GM21717 (cell line): ENCODE data around the gene EDA.

Experiments
- ATAC-seq: cut with Tn5 transposase; IDR thresholded peaks from one replicate; pipeline ENCODE4 v1.9.1; 2021; ENCODE audit warnings: mild to moderate bottlenecking, moderate library complexity; ENCODE audit not compliant: unreplicated experiment

Gene EDA

DNA sequence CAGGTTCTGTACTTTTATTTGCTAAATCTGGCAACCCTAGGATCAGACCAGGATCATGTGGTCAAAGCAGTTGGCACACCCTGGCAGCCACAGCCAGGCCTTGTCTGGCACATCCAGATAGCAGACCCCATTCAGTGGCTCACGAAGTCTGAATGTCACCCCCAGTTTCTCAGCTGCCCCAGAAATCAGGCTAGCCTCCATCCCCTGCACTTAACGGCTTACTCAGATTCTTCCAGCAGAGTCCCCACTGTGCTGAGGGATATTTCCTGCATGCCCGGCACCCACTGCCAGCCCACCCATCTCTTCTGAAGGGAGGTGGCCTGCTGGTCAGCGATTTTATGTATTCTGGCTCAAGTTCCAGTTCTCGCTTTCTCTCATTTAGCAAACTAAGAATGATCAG lies 438.5 kb downstream of the EDA start:
- ATAC-seq: no peak

DNA sequence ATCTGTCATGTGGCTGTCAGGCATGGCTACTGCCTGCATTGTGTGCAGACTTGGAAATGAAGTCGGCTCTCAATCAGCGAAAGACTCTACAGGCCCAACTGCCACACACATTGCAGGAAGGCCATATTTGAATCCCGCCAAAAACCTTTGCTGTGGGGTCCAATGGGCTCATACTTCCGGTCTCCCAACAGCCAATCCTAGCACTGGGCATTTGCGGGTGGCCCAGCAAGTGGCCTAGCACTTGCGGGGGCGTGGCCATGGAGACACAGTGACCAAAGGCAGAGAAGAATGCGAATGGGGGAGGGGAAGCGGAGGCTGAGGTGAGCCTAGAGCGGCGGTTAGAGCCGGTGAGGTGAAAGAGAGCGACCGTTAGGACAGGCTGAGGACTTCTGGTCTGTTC lies 446.2 kb downstream of the EDA start, which contains the start of gene OTUD6A:
OTUD6A (plus strand) TSS at position 382 of the 400 bp plus-strand sequence. CDS start 68 bp downstream, outside the sequence.
- ATAC-seq: no peak

DNA sequence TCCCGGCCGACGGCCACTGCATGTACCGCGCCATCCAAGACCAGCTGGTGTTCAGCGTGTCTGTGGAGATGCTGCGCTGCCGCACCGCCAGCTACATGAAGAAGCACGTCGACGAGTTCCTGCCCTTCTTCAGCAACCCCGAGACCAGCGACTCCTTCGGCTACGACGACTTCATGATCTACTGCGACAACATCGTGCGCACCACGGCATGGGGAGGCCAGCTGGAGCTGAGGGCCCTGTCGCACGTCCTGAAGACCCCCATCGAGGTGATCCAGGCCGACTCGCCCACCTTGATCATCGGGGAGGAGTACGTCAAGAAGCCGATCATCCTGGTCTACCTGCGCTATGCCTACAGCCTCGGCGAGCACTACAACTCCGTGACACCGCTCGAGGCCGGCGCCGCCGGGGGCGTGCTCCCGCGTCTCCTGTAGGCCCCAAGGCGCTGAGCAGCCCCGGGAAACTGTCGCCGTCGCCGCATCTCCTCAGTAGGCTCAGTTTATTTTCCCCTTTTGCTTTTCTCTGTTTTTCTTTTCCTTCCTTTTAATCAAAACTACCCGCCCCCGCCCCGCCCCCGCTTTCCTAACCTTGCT lies 447.1 kb downstream of the EDA start:
- no peak for ATAC-seq

DNA sequence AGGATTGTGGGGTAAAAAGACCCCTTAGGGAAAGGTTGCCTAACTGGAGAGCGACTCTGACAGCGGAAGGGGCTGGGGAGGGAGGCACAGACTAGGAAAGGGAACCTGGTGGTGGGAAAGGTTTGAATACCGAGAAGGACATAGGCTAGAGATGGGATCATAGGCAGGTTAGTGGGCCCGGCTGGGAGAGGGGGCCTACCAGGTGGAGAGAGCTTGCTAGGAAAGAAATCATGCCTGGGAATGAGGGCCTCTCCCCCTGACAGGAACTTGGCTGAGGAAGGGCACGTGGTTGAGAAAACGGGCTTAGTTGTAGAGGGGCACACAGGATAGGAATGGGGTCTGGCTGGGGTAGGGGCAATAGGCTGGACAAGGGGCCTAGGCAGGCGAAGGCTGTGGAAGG lies 450.7 kb downstream of the EDA start:
- ATAC-seq: no peak

DNA sequence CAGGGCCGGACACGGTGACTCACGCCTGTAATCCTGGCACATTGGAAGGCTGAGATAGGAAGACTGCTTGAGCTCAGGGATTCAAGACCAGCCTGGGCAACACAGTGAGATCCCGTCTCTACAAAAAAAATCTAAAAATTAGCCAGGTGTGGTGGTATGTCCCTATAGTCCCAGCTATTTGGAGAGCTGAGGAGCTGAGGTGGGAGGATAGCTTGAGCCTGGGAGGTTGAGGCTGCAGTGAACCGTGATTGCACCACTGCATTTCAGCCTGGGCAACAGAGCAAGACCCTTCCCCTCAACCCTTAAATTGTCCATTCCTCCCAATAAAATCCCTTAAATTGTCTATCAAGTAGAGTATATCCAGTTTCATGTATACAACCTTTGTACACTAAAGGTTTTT lies 463.4 kb downstream of the EDA start:
- no peak for ATAC-seq

DNA sequence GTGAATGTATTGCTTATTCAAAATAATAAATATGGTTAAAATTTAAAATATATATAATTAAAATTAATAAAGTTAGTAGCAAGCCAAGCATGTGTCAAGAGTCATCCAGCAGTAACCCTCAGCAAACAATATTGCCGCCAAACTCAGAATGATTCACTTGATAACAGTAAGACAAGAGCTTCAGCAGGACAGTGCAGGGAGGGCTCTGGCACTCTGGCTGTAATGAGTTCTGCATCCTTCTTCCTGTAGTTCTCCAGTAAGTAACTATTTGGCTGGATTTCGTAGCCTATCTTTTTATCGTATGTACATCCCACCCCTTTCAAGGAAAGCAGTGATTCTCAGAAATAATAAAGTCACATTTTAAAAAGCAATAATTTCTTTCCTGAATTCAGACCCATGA lies 464.0 kb downstream of the EDA start:
- no peak for ATAC-seq

DNA sequence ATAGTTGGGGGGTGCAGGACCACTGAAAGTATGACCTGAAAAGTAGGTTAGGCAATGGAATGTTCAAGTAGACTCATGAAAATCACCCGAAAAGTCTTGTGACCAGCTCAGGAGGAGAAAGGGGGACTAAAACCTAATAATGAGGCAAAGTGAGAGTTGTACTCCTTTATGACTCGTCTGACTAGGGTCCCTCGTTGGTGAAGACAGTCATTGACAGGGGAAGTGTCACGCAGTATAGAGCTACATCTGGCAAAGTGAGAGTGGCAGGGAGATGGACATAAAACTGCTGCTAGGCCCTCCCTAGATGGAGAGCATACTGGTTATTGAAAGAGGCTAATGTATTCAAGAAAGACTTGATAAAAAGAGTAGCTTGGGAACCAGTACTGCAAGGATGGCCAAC lies 466.8 kb downstream of the EDA start:
- ATAC-seq: no peak

DNA sequence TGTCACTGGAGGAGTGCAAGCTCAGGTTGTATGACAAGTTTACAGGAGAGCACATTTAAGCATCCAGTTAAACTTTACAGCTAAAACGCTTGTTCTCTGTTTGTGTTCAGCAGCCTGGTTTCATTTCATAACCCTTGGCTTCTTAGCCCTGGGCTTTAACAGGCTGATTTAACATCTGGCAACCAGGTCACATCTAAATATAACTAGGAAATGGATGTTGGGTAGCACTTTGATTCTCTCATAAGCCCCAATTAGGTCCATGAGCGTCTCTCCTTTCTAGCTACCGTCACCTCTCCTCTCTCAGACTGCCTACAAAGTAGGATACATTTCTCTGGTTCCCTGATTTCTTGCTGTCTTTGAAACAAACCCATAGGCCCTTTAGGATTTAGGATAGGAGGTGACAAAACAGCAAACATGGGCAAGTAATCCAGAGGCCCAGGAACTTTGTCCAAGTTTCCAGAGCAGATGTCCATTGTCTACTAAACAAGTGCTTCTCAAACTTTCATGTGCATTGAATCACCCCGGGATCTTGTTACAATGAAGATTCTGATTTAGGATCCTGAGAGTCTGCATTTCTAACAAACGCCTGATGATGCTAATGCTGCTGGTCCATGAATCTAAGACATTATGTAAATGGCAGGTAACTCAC lies 468.8 kb downstream of the EDA start:
- ATAC-seq: no peak

DNA sequence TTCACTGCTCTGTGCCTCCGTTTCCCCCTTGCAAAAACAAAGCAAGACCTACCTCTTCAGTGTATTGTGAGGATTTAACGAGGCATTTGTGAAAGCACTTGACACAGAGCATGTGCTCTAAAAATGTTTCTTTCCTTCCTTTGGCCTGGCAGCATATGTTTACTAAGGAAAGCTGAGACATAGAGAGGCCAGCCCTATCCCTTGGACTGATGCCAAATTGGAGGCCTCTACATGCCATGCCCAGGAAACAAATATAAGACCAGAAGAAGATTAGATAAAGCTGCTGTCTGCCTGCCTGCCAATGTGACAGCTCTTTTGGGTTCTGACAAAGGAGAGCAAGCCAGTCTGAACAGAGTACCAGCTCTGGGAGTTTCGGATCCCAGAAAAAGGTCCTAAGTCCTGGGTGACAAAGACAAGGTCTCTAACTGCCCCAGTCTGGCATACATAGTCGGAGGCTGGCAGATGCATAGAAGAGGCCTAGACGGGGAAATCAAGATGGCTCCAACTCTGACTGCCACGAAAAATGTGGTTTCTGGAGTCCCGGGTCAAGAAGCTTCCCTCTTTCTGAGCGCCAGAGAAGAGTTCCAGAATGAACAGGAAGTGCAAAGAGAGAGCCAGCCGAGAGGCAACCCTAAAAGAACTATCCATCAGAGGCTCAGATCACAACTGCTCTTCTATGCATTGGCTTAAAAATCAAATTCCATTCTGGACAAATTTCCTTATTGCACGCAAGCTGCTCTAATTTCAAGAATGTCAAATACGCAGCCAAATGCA lies 472.1 kb downstream of the EDA start:
- ATAC-seq: no peak

DNA sequence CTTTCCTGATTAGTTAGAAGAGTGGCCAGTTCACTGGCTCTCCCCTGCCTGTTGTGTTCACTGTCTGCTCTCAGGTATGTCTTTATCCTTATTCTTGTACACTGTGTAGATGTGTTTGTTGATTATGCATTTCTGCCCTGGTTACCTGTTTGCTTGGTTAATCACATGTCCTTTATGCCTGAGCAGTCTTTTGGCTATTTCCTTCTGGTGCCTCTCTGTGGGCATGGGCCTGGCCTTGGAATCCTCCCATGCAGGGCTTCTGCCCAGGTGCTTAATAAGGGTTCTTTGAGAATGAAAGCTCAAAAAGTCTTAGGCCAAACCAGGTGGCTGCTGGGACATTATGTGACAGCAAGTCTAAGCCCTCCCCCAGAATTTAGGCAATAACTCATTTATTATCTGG lies 472.8 kb downstream of the EDA start:
- no peak for ATAC-seq
